HL-60/S4 treated with phorbol 12-myristate 13-acetate at 8.2 ng/mL for 4 days and 3 days (cell line): ENCODE data around the gene TEC.

ENCODE experiments used
- in situ Hi-C: fragments of 300-500 bp; cut with MboI; formaldehyde crosslinking; loops from 2 replicates; pipeline ENCODE4 v1.15.0; 2022; ENCODE audit warnings: low sequenced_read_pairs

Gene TEC

DNA sequence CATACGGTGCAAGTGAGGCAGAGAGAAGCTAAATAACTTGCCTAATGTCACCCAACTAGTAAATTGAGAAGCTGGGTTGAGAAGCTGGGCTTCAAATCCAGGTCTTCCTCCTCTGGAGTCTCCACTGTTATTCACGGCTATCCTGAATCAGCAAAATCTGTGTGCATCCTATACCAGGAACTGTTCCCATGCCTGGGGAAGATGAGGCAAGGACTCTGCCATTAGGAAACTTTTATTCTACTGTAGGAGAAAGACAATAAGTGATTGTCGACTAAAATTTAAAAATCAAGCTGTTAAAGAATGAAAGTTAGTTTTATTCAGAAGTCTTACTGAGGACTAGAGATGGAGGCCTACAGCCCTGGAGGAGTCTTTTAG is 872 bp upstream of the TEC start:
- in situ Hi-C loops: loop anchor here (10.0 kb wide), 1 partner anchor 136 kb away; the partner anchor contains the start of gene TXK

- in situ Hi-C loops: loop anchor here (10.0 kb wide), 1 partner anchor 135 kb away; the partner anchor contains the start of gene TXK
Observed at GRCh38 chr4:48269861-48270522, 354 bp upstream of the TEC start.

DNA sequence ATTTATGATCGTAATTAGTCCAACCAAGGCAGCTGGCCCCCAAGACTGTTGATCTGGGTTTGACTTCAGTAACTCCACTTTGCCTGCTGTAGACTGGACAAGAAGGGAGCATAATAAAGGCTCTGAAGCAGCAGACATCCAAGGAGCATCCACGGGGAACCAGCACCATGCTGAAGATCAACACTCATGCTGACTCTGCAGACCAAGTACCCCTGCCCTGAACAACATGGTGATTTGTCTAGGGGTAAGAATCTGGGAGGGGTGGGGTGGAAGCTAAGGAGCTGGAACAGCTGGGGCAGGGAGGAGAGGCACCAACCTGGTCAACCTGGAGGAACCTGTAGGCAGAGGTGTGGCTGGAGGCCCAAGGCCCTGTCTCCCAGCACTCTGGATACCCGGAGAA is 2.1 kb downstream of the TEC start:
- in situ Hi-C loops: no loop called here

DNA sequence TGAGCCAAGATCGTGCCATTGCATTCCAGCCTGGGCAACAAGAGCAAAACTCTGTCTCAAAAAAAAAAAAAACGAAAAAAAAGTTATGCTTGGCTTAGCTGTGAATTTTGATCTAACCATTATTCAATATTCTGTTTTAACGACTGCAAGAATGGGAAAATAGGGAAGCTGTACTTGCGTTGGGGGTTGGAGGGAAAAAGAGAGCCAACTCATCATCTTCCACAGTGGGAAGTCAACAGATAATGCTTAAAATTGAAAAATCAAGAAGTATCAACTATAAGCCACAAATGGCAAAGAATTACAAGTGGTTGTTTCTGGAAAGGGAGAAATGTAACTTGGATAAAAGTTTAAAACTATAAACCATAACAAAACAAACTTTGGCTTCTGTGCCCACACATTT is 2.9 kb downstream of the TEC start:
- in situ Hi-C loops: no loop called here

DNA sequence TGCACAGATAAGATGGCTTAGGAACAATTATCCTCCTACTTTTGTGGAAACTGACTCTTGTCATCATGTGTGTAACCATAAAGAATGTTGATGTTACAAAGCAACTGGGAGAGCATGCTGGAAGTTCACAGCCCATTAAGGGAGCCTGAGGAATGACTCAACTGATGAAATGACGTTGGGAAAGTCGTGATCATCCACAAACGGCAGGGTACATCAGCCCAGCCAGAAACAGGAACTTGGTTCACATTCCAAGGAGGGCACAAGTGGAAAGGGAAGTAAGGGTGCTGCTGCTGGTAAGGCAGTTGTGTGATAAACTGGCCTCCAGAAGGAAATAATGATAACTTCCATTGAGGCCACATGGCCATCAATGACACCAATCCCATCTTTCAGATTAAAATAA is 6.7 kb downstream of the TEC start:
- in situ Hi-C loops: no loop called here

- in situ Hi-C loops: no loop called here
Observed at GRCh38 chr4:48262484-48262883, 7.2 kb downstream of the TEC start.

- in situ Hi-C loops: no loop called here
Observed at GRCh38 chr4:48261281-48261680, 8.4 kb downstream of the TEC start.

- in situ Hi-C loops: no loop called here
Observed at GRCh38 chr4:48259748-48260147, 9.9 kb downstream of the TEC start.

- in situ Hi-C loops: no loop called here
Observed at GRCh38 chr4:48258845-48259397, 10.7 kb downstream of the TEC start.

DNA sequence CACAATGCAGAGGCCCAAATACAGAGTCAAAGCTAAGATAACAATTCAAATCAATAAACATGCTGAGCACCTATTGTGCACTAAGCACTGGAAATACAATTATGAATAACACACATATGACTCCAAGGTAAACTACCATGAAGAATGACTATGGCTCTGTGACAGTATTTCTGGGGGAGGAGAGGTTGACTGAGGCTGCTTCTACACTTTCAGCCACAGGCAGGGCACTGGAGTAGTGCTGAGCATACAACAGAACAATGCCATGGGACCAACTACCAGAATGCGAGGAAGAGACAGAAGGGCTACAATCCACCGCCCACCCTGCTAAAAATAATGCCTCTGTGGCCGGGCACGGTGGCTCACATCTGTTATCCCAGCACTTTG is 13.7 kb downstream of the TEC start:
- in situ Hi-C loops: no loop called here

GRCh38 chr4:48255072-48255958 is 14.3 kb downstream of the TEC start:
- in situ Hi-C loops: no loop called here

GRCh38 chr4:48254381-48255071 is 15.1 kb downstream of the TEC start:
- in situ Hi-C loops: no loop called here

DNA sequence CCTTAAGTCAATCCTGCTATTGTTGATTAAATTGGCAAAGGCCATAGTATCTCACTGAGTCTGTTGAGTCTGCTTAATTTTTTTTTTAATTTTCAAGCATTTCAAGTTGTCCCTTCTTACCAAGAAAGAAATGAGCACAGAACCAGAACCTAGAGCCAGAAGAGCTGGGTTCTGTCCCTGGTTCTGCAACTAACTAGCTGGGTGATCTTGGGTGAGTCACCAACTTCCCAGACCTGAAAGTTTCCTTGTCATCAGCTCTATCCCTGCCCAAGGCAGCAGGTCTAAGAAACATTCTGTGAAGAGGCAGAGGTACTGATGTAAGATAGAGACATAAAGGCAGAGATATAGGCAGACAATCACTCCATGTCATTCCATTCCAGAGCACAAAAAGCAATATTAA is 17.3 kb downstream of the TEC start:
- in situ Hi-C loops: no loop called here

GRCh38 chr4:48250980-48251379 is 18.7 kb downstream of the TEC start:
- in situ Hi-C loops: no loop called here

DNA sequence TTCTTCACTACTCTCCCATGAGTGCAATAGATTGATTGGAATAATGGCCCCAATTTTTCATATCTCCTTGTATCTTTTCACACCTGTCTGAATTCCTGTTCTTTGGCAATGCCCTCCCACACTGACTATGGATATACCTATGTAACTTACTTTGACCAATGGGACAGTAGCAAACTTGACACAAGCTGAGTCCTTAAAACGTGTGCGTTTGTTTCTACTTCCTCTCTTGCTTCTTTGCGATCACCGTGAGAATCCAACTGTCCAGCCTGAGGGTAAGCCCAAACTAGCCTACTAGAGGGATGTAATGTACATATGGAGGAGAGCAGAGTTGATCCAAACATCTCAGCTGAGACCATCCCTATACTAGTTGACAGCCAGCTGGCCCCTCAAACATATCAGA is 19.3 kb downstream of the TEC start:
- in situ Hi-C loops: no loop called here

- in situ Hi-C loops: no loop called here
Observed at GRCh38 chr4:48249378-48249777, 20.3 kb downstream of the TEC start.

DNA sequence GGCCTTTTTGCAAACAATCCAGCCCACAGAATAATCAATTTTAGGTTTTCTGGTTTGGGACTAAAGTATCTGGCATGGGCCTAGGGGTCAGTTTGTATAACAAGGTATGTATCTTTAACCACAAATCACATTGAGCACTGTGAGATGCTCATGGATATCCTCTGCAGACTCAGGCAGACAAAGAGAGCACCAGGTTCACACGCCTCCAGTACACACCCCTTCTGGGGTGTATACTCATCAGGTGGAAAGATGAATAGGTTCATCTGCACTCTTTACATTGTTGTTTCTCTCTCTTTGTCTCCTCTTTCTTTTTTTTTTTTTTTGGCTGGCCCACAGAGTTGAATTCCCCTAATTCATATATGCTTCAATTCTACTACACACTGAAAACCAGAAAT is 21.1 kb downstream of the TEC start:
- in situ Hi-C loops: no loop called here

DNA sequence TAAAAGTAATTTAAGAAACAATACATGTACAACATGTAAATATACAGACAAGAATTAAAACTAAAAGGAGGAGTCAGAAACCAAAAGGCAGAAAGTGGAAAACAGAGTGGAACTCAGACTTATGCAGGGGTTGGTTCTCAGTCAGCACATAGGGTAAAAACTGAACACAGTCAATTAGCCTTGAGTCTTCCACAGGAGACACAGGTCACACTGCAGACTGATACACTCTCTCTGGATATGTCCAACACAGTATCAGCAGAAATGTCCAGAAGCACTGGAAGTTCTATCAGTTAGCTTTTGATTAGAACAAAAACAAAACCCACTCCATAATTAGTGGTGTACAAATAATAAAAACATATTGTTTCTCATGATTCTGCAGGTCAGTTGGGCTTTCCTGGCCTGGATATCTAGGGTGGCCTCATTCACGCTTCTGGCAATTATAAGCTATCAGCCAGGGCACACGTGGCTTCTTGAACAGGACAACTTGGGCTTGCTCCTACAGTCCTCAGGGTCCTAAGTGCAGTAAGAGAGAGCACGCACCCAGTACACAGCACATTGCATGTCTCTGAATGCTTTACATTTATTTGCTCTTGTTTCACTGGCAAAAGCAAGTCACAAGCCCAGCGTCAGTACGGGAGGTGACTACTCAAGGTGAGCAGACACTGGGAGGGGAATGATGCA is 21.6 kb downstream of the TEC start:
- in situ Hi-C loops: no loop called here

GRCh38 chr4:48247142-48247877 is 22.3 kb downstream of the TEC start:
- in situ Hi-C loops: no loop called here

GRCh38 chr4:48244665-48245064 is 25.0 kb downstream of the TEC start:
- in situ Hi-C loops: no loop called here
